Measurements from ENCODE around the gene MYO1A. TPM values are rescaled to one million over a fixed set of nuclear protein-coding genes. Genes with fewer than 3 reads are reported as not detected.

The MYO1A gene
- total RNA-seq, 1 experiment from 2014 or later: 1.1 TPM

DNA sequence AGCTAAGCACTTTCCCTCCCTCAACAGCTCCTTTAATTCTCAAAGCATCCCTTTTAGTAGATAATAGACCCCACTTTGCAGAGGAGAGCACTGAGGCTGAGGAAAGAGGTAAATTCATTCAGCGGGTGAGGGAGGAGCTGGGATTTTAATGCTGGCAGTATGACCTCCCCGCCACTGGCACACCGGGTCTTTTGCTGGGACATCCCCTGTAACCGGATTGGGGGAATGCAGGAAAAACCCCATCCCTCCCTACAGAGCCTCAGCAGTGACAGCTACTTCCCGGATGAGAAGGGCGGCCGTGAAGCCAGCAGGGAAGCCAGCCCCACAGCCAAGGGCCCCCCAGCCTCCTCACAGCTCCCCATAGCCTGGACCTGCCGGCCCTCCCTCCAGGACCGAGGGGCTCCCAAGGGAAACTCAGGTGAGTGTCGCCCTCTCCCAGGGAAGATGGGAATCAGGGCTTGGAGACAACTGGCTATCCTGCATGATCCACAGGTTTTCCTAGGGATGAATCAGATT lies 55.6 kb downstream of the MYO1A start:
- DNase-seq (ENCODE audit: low spot score): no peak
- Histone ChIP-seq H3K4me3 (ENCODE audit: low read depth, low read length, poor library complexity, severe bottlenecking) (no peak overlapping the region), H3K4me1 (ENCODE audit: insufficient read depth, low read length, poor library complexity, severe bottlenecking) (peaks cover 6% of the 10 kb centered on the region), H3K27ac (ENCODE audit: low read depth, low read length, poor library complexity, severe bottlenecking) (no peak overlapping the region), H3K27me3 (replicated peaks; ENCODE audit: insufficient read depth, low read depth, low read length, poor library complexity) (no peaks in the 10 kb centered on the region), H3K36me3 (ENCODE audit: insufficient read depth, low read length, poor library complexity, severe bottlenecking) (peaks cover 8% of the 10 kb centered on the region), H3K9me3 (ENCODE audit: low read depth, low read length, poor library complexity, severe bottlenecking) (no peaks in the 10 kb centered on the region)
- POLR2A ChIA-PET (ENCODE audit: low non-redundant PET): no interaction called here
- CTCF ChIA-PET: interaction anchor here (0.5 kb wide), 1 partner anchor 237 kb away, joined by 5 read pairs; no protein-coding TSS in a partner anchor
- intact Hi-C loops (cut with micrococcal nuclease; ENCODE audit: unreplicated experiment): no loop called here
- TF ChIP-seq, protein P1, sequence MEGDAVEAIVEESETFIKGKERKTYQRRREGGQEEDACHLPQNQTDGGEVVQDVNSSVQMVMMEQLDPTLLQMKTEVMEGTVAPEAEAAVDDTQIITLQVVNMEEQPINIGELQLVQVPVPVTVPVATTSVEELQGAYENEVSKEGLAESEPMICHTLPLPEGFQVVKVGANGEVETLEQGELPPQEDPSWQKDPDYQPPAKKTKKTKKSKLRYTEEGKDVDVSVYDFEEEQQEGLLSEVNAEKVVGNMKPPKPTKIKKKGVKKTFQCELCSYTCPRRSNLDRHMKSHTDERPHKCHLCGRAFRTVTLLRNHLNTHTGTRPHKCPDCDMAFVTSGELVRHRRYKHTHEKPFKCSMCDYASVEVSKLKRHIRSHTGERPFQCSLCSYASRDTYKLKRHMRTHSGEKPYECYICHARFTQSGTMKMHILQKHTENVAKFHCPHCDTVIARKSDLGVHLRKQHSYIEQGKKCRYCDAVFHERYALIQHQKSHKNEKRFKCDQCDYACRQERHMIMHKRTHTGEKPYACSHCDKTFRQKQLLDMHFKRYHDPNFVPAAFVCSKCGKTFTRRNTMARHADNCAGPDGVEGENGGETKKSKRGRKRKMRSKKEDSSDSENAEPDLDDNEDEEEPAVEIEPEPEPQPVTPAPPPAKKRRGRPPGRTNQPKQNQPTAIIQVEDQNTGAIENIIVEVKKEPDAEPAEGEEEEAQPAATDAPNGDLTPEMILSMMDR (conservative IDR thresholded peaks at IDR 0.05; ENCODE audit: low read depth, low read length): no peak
- TF ChIP-seq EZH2 (IDR thresholded peaks at IDR 0.05; ENCODE audit: borderline replicate concordance, low read depth, low read length, poor library complexity, severe bottlenecking): no peak
- no TSS peak for BruUV-seq (replicated peaks)

DNA sequence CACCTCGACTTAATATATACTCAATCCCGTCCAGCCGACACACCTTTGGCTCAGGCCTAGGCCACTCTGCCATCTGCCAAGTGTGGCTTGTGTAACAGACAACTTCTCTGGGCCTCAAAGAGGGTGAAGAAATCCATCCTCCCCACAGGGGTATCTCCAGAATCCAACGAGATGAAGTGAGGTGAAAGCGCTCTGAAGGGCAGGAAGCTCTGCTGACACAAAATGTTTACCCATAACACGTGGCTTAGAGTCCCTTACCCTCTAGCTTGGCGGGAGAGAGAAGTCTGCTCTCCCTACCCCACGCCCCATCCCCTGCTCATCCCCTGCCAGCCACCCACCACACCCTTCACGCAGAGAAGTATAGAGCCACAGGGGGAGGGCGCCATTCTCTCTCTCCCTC lies 56.6 kb downstream of the MYO1A start:
- Histone ChIP-seq H3K9me3 (ENCODE audit: low read depth, low read length, poor library complexity, severe bottlenecking) (no peaks in the 10 kb centered on the region), H3K4me3 (ENCODE audit: low read depth, low read length, poor library complexity, severe bottlenecking) (no peak overlapping the region), H3K4me1 (ENCODE audit: insufficient read depth, low read length, poor library complexity, severe bottlenecking) (peaks cover 6% of the 10 kb centered on the region), H3K27me3 (replicated peaks; ENCODE audit: insufficient read depth, low read depth, low read length, poor library complexity) (no peaks in the 10 kb centered on the region), H3K27ac (ENCODE audit: low read depth, low read length, poor library complexity, severe bottlenecking) (no peak overlapping the region), H3K36me3 (ENCODE audit: insufficient read depth, low read length, poor library complexity, severe bottlenecking) (no peaks in the 10 kb centered on the region)
- intact Hi-C loops (cut with micrococcal nuclease; ENCODE audit: unreplicated experiment): no loop called here
- DNase-seq (ENCODE audit: low spot score): no peak
- ChIA-PET CTCF (no interaction called here), POLR2A (ENCODE audit: low non-redundant PET) (interaction anchor here (0.6 kb wide), 1 partner anchor 18 kb away, joined by 5 read pairs; no protein-coding TSS in a partner anchor)
- TF ChIP-seq, protein P1 (conservative IDR thresholded peaks at IDR 0.05; ENCODE audit: low read depth, low read length): no peak
- no peak for TF ChIP-seq EZH2 (IDR thresholded peaks at IDR 0.05; ENCODE audit: borderline replicate concordance, low read depth, low read length, poor library complexity, severe bottlenecking)
- BruUV-seq (replicated peaks): no TSS peak

DNA sequence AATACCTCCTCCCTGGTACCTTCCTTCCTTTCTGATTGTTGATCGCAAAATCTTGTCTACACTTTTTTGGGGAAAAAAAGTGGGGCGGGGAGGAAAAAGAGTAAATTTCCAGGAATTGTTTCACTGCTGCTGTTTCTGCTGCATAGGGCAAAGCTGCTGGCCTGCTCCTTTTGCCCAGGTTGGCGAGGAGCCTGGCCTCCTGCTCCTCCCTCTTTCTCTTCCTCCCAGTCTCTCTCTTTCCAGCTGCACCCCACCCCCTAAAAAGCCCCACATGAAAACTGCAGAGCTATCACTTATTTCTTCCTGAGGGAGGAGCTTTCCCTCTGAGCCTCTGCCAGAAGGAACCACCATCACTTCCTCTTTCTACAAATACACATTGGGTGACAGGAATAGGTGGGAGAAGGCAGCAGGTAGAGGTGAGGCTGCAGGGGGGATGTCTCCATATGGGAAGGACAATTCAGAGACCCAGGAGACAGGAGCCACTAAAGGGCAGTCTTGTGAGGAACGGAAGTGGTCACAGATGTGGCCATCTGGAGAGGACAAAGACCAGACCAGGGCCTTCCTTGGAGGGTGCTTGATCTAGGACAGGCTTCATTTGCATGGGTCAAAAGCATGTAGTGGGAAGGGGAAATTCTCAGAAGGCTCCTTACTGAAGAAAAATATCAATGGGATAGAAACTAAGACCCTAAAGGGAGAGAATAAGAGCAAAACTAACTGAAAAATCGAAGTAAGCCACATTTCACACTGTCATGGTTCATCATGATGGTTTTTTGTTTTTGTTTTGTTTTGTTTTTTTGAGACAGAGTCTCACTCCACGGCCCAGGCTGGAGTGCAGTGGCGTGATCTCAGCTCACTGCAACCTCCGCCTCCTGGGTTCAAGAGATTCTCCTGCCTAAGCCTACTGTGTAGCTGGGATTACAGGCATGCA lies 58.3 kb downstream of the MYO1A start:
- Histone ChIP-seq H3K27ac (ENCODE audit: low read depth, low read length, poor library complexity, severe bottlenecking) (no peak overlapping the region), H3K9me3 (ENCODE audit: low read depth, low read length, poor library complexity, severe bottlenecking) (no peaks in the 10 kb centered on the region), H3K4me1 (ENCODE audit: insufficient read depth, low read length, poor library complexity, severe bottlenecking) (peaks cover 6% of the 10 kb centered on the region), H3K36me3 (ENCODE audit: insufficient read depth, low read length, poor library complexity, severe bottlenecking) (no peaks in the 10 kb centered on the region), H3K4me3 (ENCODE audit: low read depth, low read length, poor library complexity, severe bottlenecking) (no peak overlapping the region), H3K27me3 (replicated peaks; ENCODE audit: insufficient read depth, low read depth, low read length, poor library complexity) (no peaks in the 10 kb centered on the region)
- intact Hi-C loops (cut with micrococcal nuclease; ENCODE audit: unreplicated experiment): no loop called here
- TF ChIP-seq, protein P1 (conservative IDR thresholded peaks at IDR 0.05; ENCODE audit: low read depth, low read length): no peak
- no peak for TF ChIP-seq EZH2 (IDR thresholded peaks at IDR 0.05; ENCODE audit: borderline replicate concordance, low read depth, low read length, poor library complexity, severe bottlenecking)
- DNase-seq (ENCODE audit: low spot score): no peak
- POLR2A ChIA-PET (ENCODE audit: low non-redundant PET): no interaction called here
- CTCF ChIA-PET: no interaction called here
- BruUV-seq (replicated peaks): no TSS peak
